Mucosa of descending colon (tissue), 3 donors: ENCODE measurements around the gene TNFRSF14. TPM values are rescaled to one million over a fixed set of nuclear protein-coding genes. Genes with fewer than 3 reads are reported as not detected.
"Not testable (repeated sequence)": the region's sequence is repeated elsewhere in the genome, so short reads cannot be mapped to it uniquely, and the experiment has no call there.

Experiments
- ATAC-seq: fragments of 200-7000 bp; cut with Tn5 transposase; one replicate; pipeline ENCODE4 v1.9.1; 2020; ENCODE audit warnings: mild to moderate bottlenecking, moderate library complexity
- DNase-seq, 3 donors: peaks; one replicate each; pipeline ENCODE4 v3.0.0-alpha.2; 2020
- H3K36me3 ChIP-seq: fragments of 200-600 bp; one replicate; pipeline ENCODE4 v1.8.0; 2021; ENCODE audit warnings: low read depth, mild to moderate bottlenecking
- H3K4me1 ChIP-seq: fragments of 200-600 bp; one replicate; pipeline ENCODE4 v1.8.0; 2021; ENCODE audit warnings: low read depth, mild to moderate bottlenecking
- H3K4me3 ChIP-seq: fragments of 200-600 bp; one replicate; pipeline ENCODE4 v1.8.0; 2021; ENCODE audit warnings: mild to moderate bottlenecking
- H3K9me3 ChIP-seq: fragments of 200-600 bp; one replicate; pipeline ENCODE4 v1.8.0; 2021; ENCODE audit warnings: mild to moderate bottlenecking
- CTCF ChIP-seq: fragments of 200-600 bp; IDR thresholded peaks from one replicate; pipeline ENCODE4 v1.8.0; 2022; ENCODE audit warnings: antibody characterized with exemption, mild to moderate bottlenecking
- intact Hi-C, 2 donors: fragments of 100-400 bp; cut with DNase I in 1 of 2; cut with micrococcal nuclease in 1 of 2; formaldehyde crosslinking; loops; one replicate each; pipeline versions ENCODE4 v1.11.0 to v1.11.1; 2022; cut with DNase I, micrococcal nuclease
- total RNA-seq, 3 donors: library from RNA; stranded (reverse); fragmentation: NEBNext Ultra II Directional in 2 of 3; extraction: Animal tissue kit (Norgen Biotek cat#: 25700) in 2 of 3; gene quantifications; one replicate each; pipeline versions ENCODE4 v1.2.1 to v1.2.4, GENCODE V29; 2021 to 2023
- donor health status: DM: no; HTN: no; CAD: no; lungs with moderate emphysema.
- donor health status: DM: no; HTN: no; CAD: no.
- donor health status: DM: no; HTN: yes; CAD: no.

TNFRSF14 gene
- total RNA-seq, 3 donors from 2014 or later: 143 to 206 (median 146) TPM

GRCh38 chr1:2575801-2576663, 19.9 kb downstream of the TNFRSF14 start:
- no peak overlapping the region for H3K4me3 ChIP-seq
- H3K36me3 ChIP-seq: no peaks in the 10 kb centered on the region
- no peak for TF ChIP-seq CTCF
- peaks cover 23% of the 10 kb centered on the region for H3K4me1 ChIP-seq
- ATAC-seq (peak; percentile 81), DNase-seq (peak; percentile 94 to 96 (median 96))
- intact Hi-C loops: no loop called here
- H3K9me3 ChIP-seq: no peaks in the 10 kb centered on the region

- ATAC-seq (peak; percentile 5), DNase-seq (peak in 2 of 3 donors; percentile 60 to 67)
- H3K9me3 ChIP-seq, intact Hi-C loops, H3K36me3 ChIP-seq: not testable (repeated sequence)
- Histone ChIP-seq H3K4me3 (peak overlapping the region; percentile 13), H3K4me1 (peaks cover 23% of the 10 kb centered on the region)
These were observed 21.4 kb downstream of the TNFRSF14 start for GRCh38 chr1:2577565-2578075.

- intact Hi-C loops: no loop called here
- TF ChIP-seq CTCF: no peak
- no peaks in the 10 kb centered on the region for H3K36me3 ChIP-seq
- DNase-seq (no peak), ATAC-seq (no peak)
- H3K4me1 ChIP-seq: peaks cover 26% of the 10 kb centered on the region
- H3K4me3 ChIP-seq: no peak overlapping the region
- no peaks in the 10 kb centered on the region for H3K9me3 ChIP-seq
These were observed 22.6 kb downstream of the TNFRSF14 start for GRCh38 chr1:2578758-2579118.

- peaks cover 35% of the 10 kb centered on the region for H3K4me1 ChIP-seq
- no peak for ATAC-seq
- H3K36me3 ChIP-seq: no peaks in the 10 kb centered on the region
- H3K9me3 ChIP-seq: no peaks in the 10 kb centered on the region
- H3K4me3 ChIP-seq: no peak overlapping the region
- peak in 2 of 3 donors; percentile 34 to 58 for DNase-seq
- no peak for TF ChIP-seq CTCF
- intact Hi-C loops: no loop called here
These were observed 24.5 kb downstream of the TNFRSF14 start for GRCh38 chr1:2580691-2581090.

- H3K4me1 ChIP-seq: peaks cover 29% of the 10 kb centered on the region
- ATAC-seq (no peak), DNase-seq (no peak)
- no peak overlapping the region for H3K4me3 ChIP-seq
- H3K36me3 ChIP-seq: peaks cover 2% of the 10 kb centered on the region
- intact Hi-C loops: no loop called here
- H3K9me3 ChIP-seq: no peaks in the 10 kb centered on the region
- TF ChIP-seq CTCF: no peak
These were observed 26.2 kb downstream of the TNFRSF14 start for GRCh38 chr1:2582391-2582790.

GRCh38 chr1:2583331-2583791, 27.2 kb downstream of the TNFRSF14 start:
- H3K36me3 ChIP-seq: peaks cover 2% of the 10 kb centered on the region
- peak in 1 of 3 donors; percentile 44 for DNase-seq

More at GRCh38 chr1:2583331-2583791, 27.2 kb downstream of the TNFRSF14 start:
- ATAC-seq: no peak
- TF ChIP-seq CTCF: no peak
- no peaks in the 10 kb centered on the region for H3K9me3 ChIP-seq
- peaks cover 31% of the 10 kb centered on the region for H3K4me1 ChIP-seq
- no peak overlapping the region for H3K4me3 ChIP-seq
- intact Hi-C loops: no loop called here
